ENCODE measurements around the gene GET4. TPM values are rescaled to one million over a fixed set of nuclear protein-coding genes. Genes with fewer than 3 reads are reported as not detected.
"Not testable (repeated sequence)": the region's sequence is repeated elsewhere in the genome, so short reads cannot be mapped to it uniquely, and the experiment has no call there.

Gene GET4
- total and polyA plus RNA-seq, 2 donors: 11.6 to 42.4 TPM

- 88% methylated on average over 54 of the region's 54 CpGs for WGBS
Measured at GRCh38 chr7:898855-899681, 22.7 kb downstream of the GET4 start.

GRCh38 chr7:899806-900205, 23.5 kb downstream of the GET4 start:
- Histone ChIP-seq H3K4me3 (ENCODE audit: low read depth, low read length) (no peak overlapping the region), H3K27ac (ENCODE audit: low read depth) (no peak overlapping the region), H3K36me3 (ENCODE audit: insufficient read depth) (no peaks in the 10 kb centered on the region), H3K4me1 (ENCODE audit: insufficient read depth) (no peaks in the 10 kb centered on the region)
- 93% methylated on average over 16 of the region's 16 CpGs for WGBS
- no peak for DNase-seq (ENCODE audit: extremely low spot score)

More at GRCh38 chr7:898855-899681, 22.7 kb downstream of the GET4 start:
- H3K36me3 ChIP-seq (ENCODE audit: insufficient read depth): no peaks in the 10 kb centered on the region
- DNase-seq (ENCODE audit: extremely low spot score): no peak
- no peak overlapping the region for H3K27ac ChIP-seq (ENCODE audit: low read depth)
- no peaks in the 10 kb centered on the region for H3K4me1 ChIP-seq (ENCODE audit: insufficient read depth)
- H3K4me3 ChIP-seq (ENCODE audit: low read depth, low read length): no peak overlapping the region

GRCh38 chr7:900331-901040, 24.1 kb downstream of the GET4 start:
- H3K4me3 ChIP-seq (ENCODE audit: low read depth, low read length): no peak overlapping the region
- H3K36me3 ChIP-seq (ENCODE audit: insufficient read depth): no peaks in the 10 kb centered on the region
- no peak for DNase-seq (ENCODE audit: extremely low spot score)
- H3K4me1 ChIP-seq (ENCODE audit: insufficient read depth): no peaks in the 10 kb centered on the region
- no peak overlapping the region for H3K27ac ChIP-seq (ENCODE audit: low read depth)
- WGBS: 84% methylated on average over 26 of the region's 26 CpGs

GRCh38 chr7:901041-901387, 24.7 kb downstream of the GET4 start:
- Histone ChIP-seq H3K36me3 (ENCODE audit: insufficient read depth) (no peaks in the 10 kb centered on the region), H3K4me3 (ENCODE audit: low read depth, low read length) (no peak overlapping the region), H3K4me1 (ENCODE audit: insufficient read depth) (no peaks in the 10 kb centered on the region), H3K27ac (ENCODE audit: low read depth) (no peak overlapping the region)
- DNase-seq (ENCODE audit: extremely low spot score): no peak
- WGBS: 77% methylated on average over 8 of the region's 8 CpGs

- DNase-seq (ENCODE audit: extremely low spot score): no peak
- Histone ChIP-seq H3K4me1 (ENCODE audit: insufficient read depth) (no peaks in the 10 kb centered on the region), H3K4me3 (ENCODE audit: low read depth, low read length) (no peak overlapping the region), H3K36me3 (ENCODE audit: insufficient read depth) (no peaks in the 10 kb centered on the region), H3K27ac (ENCODE audit: low read depth) (no peak overlapping the region)
- WGBS: 19% methylated on average over 24 of the region's 24 CpGs
Measured at GRCh38 chr7:901388-902154, 25.2 kb downstream of the GET4 start.

- WGBS: 87% methylated on average over 22 of the region's 22 CpGs
- no peaks in the 10 kb centered on the region for H3K4me1 ChIP-seq (ENCODE audit: insufficient read depth)
- no peak overlapping the region for H3K4me3 ChIP-seq (ENCODE audit: low read depth, low read length)
- no peak for DNase-seq (ENCODE audit: extremely low spot score)
- no peaks in the 10 kb centered on the region for H3K36me3 ChIP-seq (ENCODE audit: insufficient read depth)
- H3K27ac ChIP-seq (ENCODE audit: low read depth): no peak overlapping the region
Measured at GRCh38 chr7:902996-903395, 26.6 kb downstream of the GET4 start.

- Histone ChIP-seq H3K36me3 (ENCODE audit: insufficient read depth) (no peaks in the 10 kb centered on the region), H3K27ac (ENCODE audit: low read depth) (no peak overlapping the region), H3K4me1 (ENCODE audit: insufficient read depth) (no peaks in the 10 kb centered on the region), H3K4me3 (ENCODE audit: low read depth, low read length) (no peak overlapping the region)
- WGBS: 89% methylated on average over 37 of the region's 37 CpGs
- no peak for DNase-seq (ENCODE audit: extremely low spot score)
Measured at GRCh38 chr7:903921-904755, 27.8 kb downstream of the GET4 start.

- Histone ChIP-seq H3K27ac (ENCODE audit: low read depth) (no peak overlapping the region), H3K4me1 (ENCODE audit: insufficient read depth) (no peaks in the 10 kb centered on the region), H3K36me3 (ENCODE audit: insufficient read depth) (no peaks in the 10 kb centered on the region), H3K4me3 (ENCODE audit: low read depth, low read length) (no peak overlapping the region)
- no peak for DNase-seq (ENCODE audit: extremely low spot score)
- 52% methylated on average over 20 of the region's 20 CpGs for WGBS
Measured at GRCh38 chr7:904847-905246, 28.5 kb downstream of the GET4 start.

- WGBS: 59% methylated on average over 10 of the region's 10 CpGs
Measured at GRCh38 chr7:906776-907157, 30.4 kb downstream of the GET4 start.

GRCh38 chr7:907158-907980, 31.0 kb downstream of the GET4 start:
- H3K4me1 ChIP-seq (ENCODE audit: insufficient read depth): no peaks in the 10 kb centered on the region
- no peaks in the 10 kb centered on the region for H3K36me3 ChIP-seq (ENCODE audit: insufficient read depth)
- DNase-seq (ENCODE audit: extremely low spot score): no peak
- 79% methylated on average over 49 of the region's 49 CpGs for WGBS
- H3K4me3 ChIP-seq (ENCODE audit: low read depth, low read length): no peak overlapping the region
- H3K27ac ChIP-seq (ENCODE audit: low read depth): no peak overlapping the region

More at GRCh38 chr7:906776-907157, 30.4 kb downstream of the GET4 start:
- no peak overlapping the region for H3K4me3 ChIP-seq (ENCODE audit: low read depth, low read length)
- H3K27ac ChIP-seq (ENCODE audit: low read depth): no peak overlapping the region
- no peaks in the 10 kb centered on the region for H3K4me1 ChIP-seq (ENCODE audit: insufficient read depth)
- H3K36me3 ChIP-seq (ENCODE audit: insufficient read depth): no peaks in the 10 kb centered on the region
- DNase-seq (ENCODE audit: extremely low spot score): no peak

GRCh38 chr7:908159-908581, 31.8 kb downstream of the GET4 start:
- DNase-seq (ENCODE audit: extremely low spot score): no peak
- H3K4me3 ChIP-seq (ENCODE audit: low read depth, low read length): no peak overlapping the region
- no peaks in the 10 kb centered on the region for H3K4me1 ChIP-seq (ENCODE audit: insufficient read depth)
- WGBS: 80% methylated on average over 12 of the region's 12 CpGs
- H3K36me3 ChIP-seq (ENCODE audit: insufficient read depth): no peaks in the 10 kb centered on the region
- no peak overlapping the region for H3K27ac ChIP-seq (ENCODE audit: low read depth)

- H3K27ac ChIP-seq (ENCODE audit: low read depth); H3K4me1 ChIP-seq (ENCODE audit: insufficient read depth); H3K4me3 ChIP-seq (ENCODE audit: low read depth, low read length); H3K36me3 ChIP-seq (ENCODE audit: insufficient read depth); DNase-seq (ENCODE audit: extremely low spot score): not testable (repeated sequence)
- 23% methylated on average over 64 of the region's 73 CpGs for WGBS
Measured at GRCh38 chr7:908591-909357, 32.4 kb downstream of the GET4 start.
